DND-41 (cell line): ENCODE measurements around the gene PMFBP1.

ENCODE experiments used
- ATAC-seq: fragments of 200-7000 bp; cut with Tn5 transposase; 3 replicates; pipeline ENCODE4 v1.9.1; 2021; ENCODE audit warnings: low read depth; ENCODE audit not compliant: insufficient read depth
- DNase-seq: peaks from one replicate; pipeline ENCODE4 v3.0.0-alpha.2; 2020
- H2AFZ ChIP-seq: 2 replicates; pipeline ENCODE4 v1.6.0; 2012; ENCODE audit warnings: low read depth, low read length
- H3K27ac ChIP-seq: 2 replicates; pipeline ENCODE4 v1.5.1; 2012; ENCODE audit warnings: low read length, inconsistent platforms
- H3K27me3 ChIP-seq: fragments of 200-600 bp; sonication (generic); 2 replicates; pipeline ENCODE4 v1.6.0; 2012; ENCODE audit warnings: low read length, mild to moderate bottlenecking, inconsistent platforms; ENCODE audit not compliant: insufficient read depth, poor library complexity
- H3K36me3 ChIP-seq: 2 replicates; pipeline ENCODE4 v1.5.1; 2012; ENCODE audit warnings: low read length, inconsistent platforms; ENCODE audit not compliant: insufficient read depth
- H3K4me1 ChIP-seq: 2 replicates; pipeline ENCODE4 v1.5.1; 2012; ENCODE audit warnings: mild to moderate bottlenecking, low read length; ENCODE audit not compliant: insufficient read depth
- H3K4me2 ChIP-seq: 2 replicates; pipeline ENCODE4 v1.6.0; 2012; ENCODE audit warnings: mild to moderate bottlenecking, moderate library complexity, low read length, inconsistent platforms; ENCODE audit not compliant: insufficient read depth
- H3K4me3 ChIP-seq, 2 experiments: fragments of 200-600 bp in 1 of 2; shearing (Covaris generic) in 1 of 2; 2 replicates each; pipeline ENCODE4 v1.5.1; 2012 to 2016; ENCODE audit warnings: inconsistent platforms in 2 of 2, low read length in 2 of 2, mild to moderate bottlenecking in 2 of 2, low read depth in 1 of 2, moderate library complexity in 1 of 2
- H3K79me2 ChIP-seq: 2 replicates; pipeline ENCODE4 v1.6.0; 2012; ENCODE audit warnings: low read length, inconsistent platforms; ENCODE audit not compliant: insufficient read depth
- H3K9ac ChIP-seq: 2 replicates; pipeline ENCODE4 v1.6.0; 2012; ENCODE audit warnings: low read depth, mild to moderate bottlenecking, inconsistent platforms, low read length, moderate library complexity
- H3K9me3 ChIP-seq: 2 replicates; pipeline ENCODE4 v1.5.1; 2012; ENCODE audit warnings: low read length, moderate library complexity, mild to moderate bottlenecking, inconsistent platforms; ENCODE audit not compliant: insufficient read depth, severe bottlenecking
- H4K20me1 ChIP-seq: 2 replicates; pipeline ENCODE4 v1.6.0; 2012; ENCODE audit warnings: low read length; ENCODE audit not compliant: insufficient read depth
- EZH2 ChIP-seq: IDR thresholded peaks from 3 replicates; pipeline ENCODE4 v1.6.1; 2012; ENCODE audit warnings: borderline replicate concordance, low read depth, mild to moderate bottlenecking, moderate library complexity, low read length, inconsistent platforms; ENCODE audit not compliant: severe bottlenecking
- TF ChIP-seq, protein P1 (sequence below): IDR thresholded peaks from 2 replicates; pipeline ENCODE4 v1.5.1; 2012; ENCODE audit warnings: borderline replicate concordance, low read length, moderate library complexity, mild to moderate bottlenecking; ENCODE audit not compliant: poor library complexity, severe bottlenecking; ENCODE audit errors: extremely low read depth

The PMFBP1 gene

DNA sequence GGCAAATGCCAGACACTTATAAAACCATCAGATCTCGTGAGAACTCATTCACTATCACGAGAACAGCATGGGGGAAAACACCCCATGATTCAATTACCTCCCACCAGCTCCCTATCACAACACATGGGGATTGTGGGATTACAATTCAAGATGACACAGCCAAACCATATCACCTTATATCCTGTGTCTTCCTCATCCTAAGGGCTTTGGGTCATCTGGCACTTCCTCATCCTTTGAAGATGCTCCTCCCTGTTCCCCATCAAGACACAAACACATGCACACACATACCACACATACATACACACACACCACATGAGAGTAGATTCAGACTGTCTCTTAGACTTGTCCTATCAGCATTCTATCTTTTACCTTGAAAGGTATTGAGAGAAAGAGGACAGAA, 2.8 kb upstream of the PMFBP1 start:
- Histone ChIP-seq H3K4me2 (no peak overlapping the region), H3K27me3 (no peaks in the 10 kb centered on the region), H2AFZ (no peak overlapping the region), H4K20me1 (no peaks in the 10 kb centered on the region), H3K9me3 (no peaks in the 10 kb centered on the region), H3K4me3 (no peak overlapping the region), H3K36me3 (no peaks in the 10 kb centered on the region), H3K4me1 (no peaks in the 10 kb centered on the region), H3K79me2 (no peaks in the 10 kb centered on the region), H3K9ac (no peak overlapping the region), H3K27ac (no peak overlapping the region)
- no peak for TF ChIP-seq EZH2
- TF ChIP-seq, protein P1, sequence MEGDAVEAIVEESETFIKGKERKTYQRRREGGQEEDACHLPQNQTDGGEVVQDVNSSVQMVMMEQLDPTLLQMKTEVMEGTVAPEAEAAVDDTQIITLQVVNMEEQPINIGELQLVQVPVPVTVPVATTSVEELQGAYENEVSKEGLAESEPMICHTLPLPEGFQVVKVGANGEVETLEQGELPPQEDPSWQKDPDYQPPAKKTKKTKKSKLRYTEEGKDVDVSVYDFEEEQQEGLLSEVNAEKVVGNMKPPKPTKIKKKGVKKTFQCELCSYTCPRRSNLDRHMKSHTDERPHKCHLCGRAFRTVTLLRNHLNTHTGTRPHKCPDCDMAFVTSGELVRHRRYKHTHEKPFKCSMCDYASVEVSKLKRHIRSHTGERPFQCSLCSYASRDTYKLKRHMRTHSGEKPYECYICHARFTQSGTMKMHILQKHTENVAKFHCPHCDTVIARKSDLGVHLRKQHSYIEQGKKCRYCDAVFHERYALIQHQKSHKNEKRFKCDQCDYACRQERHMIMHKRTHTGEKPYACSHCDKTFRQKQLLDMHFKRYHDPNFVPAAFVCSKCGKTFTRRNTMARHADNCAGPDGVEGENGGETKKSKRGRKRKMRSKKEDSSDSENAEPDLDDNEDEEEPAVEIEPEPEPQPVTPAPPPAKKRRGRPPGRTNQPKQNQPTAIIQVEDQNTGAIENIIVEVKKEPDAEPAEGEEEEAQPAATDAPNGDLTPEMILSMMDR, result no peak
- ATAC-seq (no peak), DNase-seq (no peak)

DNA sequence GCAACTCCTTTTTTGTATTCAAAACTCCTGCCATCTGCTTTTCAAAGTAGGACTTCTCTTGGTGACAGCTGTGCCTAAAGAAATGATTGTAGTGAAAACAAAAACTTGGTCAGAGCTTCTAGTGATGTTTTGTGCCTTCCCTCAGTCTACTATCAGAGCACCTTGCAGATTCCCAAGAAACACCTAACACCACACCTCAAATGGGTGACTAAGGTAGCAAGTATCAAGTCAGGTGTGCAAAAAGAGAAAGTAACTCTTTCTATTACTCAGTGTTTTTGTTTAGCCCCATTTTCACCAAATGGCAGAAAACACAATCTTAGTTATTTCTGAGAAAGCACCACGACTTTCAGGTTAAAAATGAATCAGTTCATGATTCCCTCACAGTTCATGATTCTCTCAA, 2.0 kb upstream of the PMFBP1 start:
- no peak for DNase-seq
- H4K20me1 ChIP-seq, result no peaks in the 10 kb centered on the region
- H3K9me3 ChIP-seq, result no peaks in the 10 kb centered on the region
- H3K79me2 ChIP-seq, result no peaks in the 10 kb centered on the region
- no peak overlapping the region for H3K9ac ChIP-seq
- H2AFZ ChIP-seq, result no peak overlapping the region
- no peaks in the 10 kb centered on the region for H3K4me1 ChIP-seq
- H3K4me2 ChIP-seq, result no peak overlapping the region
- H3K27ac ChIP-seq, result no peak overlapping the region
- TF ChIP-seq, protein P1, result no peak
- no peak for TF ChIP-seq EZH2
- H3K4me3 ChIP-seq, result no peak overlapping the region
- no peak for ATAC-seq
- H3K27me3 ChIP-seq, result no peaks in the 10 kb centered on the region
- no peaks in the 10 kb centered on the region for H3K36me3 ChIP-seq

DNA sequence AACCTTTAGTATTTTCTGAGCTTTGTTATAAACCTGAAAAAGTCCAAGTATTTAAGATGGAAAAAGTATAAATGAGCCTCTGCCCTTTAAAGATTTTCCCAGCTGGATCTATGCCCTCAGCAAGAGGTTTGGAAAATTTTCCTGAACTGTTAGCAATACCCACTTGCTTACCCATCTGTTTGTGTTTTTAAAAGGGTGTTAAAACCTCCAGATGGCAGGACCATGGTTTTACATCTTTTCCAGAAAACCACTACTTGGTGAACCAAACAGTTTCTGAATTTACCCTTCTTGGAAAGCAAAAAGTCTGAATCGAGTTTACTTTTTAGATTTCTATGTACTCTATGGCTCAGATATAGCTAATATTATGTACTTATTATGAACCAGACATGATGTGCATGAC, 719 bp downstream of the PMFBP1 start:
- H3K9ac ChIP-seq, result no peak overlapping the region
- no peak overlapping the region for H3K4me2 ChIP-seq
- ATAC-seq, result no peak
- H3K4me1 ChIP-seq, result no peaks in the 10 kb centered on the region
- no peak for TF ChIP-seq EZH2
- TF ChIP-seq, protein P1, result no peak
- no peak overlapping the region for H2AFZ ChIP-seq
- H3K4me3 ChIP-seq, result no peak overlapping the region
- H4K20me1 ChIP-seq, result no peaks in the 10 kb centered on the region
- no peaks in the 10 kb centered on the region for H3K79me2 ChIP-seq
- H3K27me3 ChIP-seq, result no peaks in the 10 kb centered on the region
- no peaks in the 10 kb centered on the region for H3K36me3 ChIP-seq
- no peak for DNase-seq
- H3K27ac ChIP-seq, result no peak overlapping the region
- no peaks in the 10 kb centered on the region for H3K9me3 ChIP-seq

DNA sequence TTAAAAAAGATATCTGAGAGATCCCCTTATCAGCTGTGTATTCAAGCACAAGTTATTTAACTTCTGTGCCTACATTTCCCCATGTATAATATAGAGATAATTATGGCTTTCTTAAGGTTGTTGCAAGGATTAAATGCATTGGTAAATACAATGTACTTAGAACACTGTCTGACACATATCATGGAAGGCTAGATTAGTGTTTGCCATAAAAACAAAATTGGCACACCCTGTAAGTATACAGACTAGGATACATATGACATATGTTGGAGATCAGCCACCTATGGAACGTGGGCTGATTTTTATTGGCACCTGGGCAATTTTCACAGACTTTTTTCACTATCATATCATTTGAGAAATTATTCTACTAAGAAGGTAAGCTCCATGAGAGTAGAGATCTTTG, 2.2 kb downstream of the PMFBP1 start:
- no peak overlapping the region for H2AFZ ChIP-seq
- no peaks in the 10 kb centered on the region for H3K36me3 ChIP-seq
- H3K27me3 ChIP-seq, result no peaks in the 10 kb centered on the region
- no peak for ATAC-seq
- no peaks in the 10 kb centered on the region for H3K4me1 ChIP-seq
- no peak overlapping the region for H3K4me2 ChIP-seq
- no peak overlapping the region for H3K9ac ChIP-seq
- no peaks in the 10 kb centered on the region for H3K9me3 ChIP-seq
- no peak overlapping the region for H3K27ac ChIP-seq
- no peak for TF ChIP-seq EZH2
- TF ChIP-seq, protein P1, result no peak
- H3K79me2 ChIP-seq, result no peaks in the 10 kb centered on the region
- no peaks in the 10 kb centered on the region for H4K20me1 ChIP-seq
- no peak for DNase-seq
- no peak overlapping the region for H3K4me3 ChIP-seq
